ENCODE measurements around the gene DPYSL5. TPM values are rescaled to one million over a fixed set of nuclear protein-coding genes. Genes with fewer than 3 reads are reported as not detected.

The DPYSL5 gene
- total RNA-seq, 2 experiments from 2014 or later, result not detected

DNA sequence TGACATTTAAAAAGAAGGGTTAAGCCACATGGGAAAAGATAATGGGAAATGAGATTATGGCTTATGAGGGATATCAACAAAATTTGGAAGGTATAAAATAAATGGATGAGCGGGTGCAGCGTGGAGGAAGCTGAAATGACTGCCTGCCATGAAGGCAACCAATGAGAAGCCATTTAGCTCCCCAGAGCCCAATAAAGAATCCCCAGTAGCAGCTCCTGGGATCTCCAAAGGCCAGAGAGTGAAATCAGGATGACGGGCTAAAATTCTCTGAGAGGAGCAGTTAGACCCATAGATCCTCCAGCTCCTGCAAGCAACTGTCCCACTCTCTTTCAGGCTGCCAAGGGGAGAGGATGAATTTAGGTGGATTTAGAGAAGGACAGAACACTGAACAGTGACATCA lies 109.6 kb downstream of the DPYSL5 start:
- Mint-ChIP-seq H3K4me3 (no peak overlapping the region), H3K27ac (no peak overlapping the region), H3K9me3 (ENCODE audit: low read depth) (no peaks in the 10 kb centered on the region), H3K36me3 (no peaks in the 10 kb centered on the region), H3K27me3 (peaks cover 63% of the 10 kb centered on the region), H3K4me1 (no peaks in the 10 kb centered on the region)
- no peak for ATAC-seq
- CTCF ChIA-PET, result interaction anchor here (3.8 to 4.3 kb wide), 2 partner anchors 59 to 111 kb away, joined by 12 to 34 read pairs; no protein-coding TSS in a partner anchor
- no peak for DNase-seq

DNA sequence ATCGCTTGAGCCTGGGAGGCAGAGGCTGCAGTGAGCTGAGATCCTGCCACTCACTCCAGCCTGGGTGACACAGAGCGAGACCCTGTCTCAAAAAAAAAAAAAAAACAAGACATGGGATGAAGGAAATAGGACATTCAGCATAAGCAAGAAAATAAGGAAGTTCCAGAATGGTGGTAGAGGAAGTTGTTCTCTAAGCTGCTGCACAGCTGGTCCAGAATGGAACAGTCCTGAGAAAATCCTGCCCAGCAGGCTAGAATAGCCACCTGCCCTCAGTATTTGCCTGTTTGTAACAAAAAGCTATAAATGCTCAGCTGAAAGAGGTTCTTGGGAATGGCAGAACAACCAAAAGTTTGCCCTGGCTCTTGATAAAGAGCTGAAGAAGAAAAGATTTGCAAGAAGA lies 111.4 kb downstream of the DPYSL5 start:
- ATAC-seq (no peak), DNase-seq (no peak)
- H3K4me3 Mint-ChIP-seq, result no peak overlapping the region
- H3K9me3 Mint-ChIP-seq (ENCODE audit: low read depth), result no peaks in the 10 kb centered on the region
- no peaks in the 10 kb centered on the region for H3K36me3 Mint-ChIP-seq
- no peak overlapping the region for H3K27ac Mint-ChIP-seq
- CTCF ChIA-PET, result interaction anchor here (0.6 to 4.3 kb wide), 18 partner anchors 8 to 647 kb away, joined by 3 to 34 read pairs (median 4); partner anchors contain the start of genes AGBL5 and KHK
- H3K4me1 Mint-ChIP-seq, result no peaks in the 10 kb centered on the region
- peaks cover 55% of the 10 kb centered on the region for H3K27me3 Mint-ChIP-seq

DNA sequence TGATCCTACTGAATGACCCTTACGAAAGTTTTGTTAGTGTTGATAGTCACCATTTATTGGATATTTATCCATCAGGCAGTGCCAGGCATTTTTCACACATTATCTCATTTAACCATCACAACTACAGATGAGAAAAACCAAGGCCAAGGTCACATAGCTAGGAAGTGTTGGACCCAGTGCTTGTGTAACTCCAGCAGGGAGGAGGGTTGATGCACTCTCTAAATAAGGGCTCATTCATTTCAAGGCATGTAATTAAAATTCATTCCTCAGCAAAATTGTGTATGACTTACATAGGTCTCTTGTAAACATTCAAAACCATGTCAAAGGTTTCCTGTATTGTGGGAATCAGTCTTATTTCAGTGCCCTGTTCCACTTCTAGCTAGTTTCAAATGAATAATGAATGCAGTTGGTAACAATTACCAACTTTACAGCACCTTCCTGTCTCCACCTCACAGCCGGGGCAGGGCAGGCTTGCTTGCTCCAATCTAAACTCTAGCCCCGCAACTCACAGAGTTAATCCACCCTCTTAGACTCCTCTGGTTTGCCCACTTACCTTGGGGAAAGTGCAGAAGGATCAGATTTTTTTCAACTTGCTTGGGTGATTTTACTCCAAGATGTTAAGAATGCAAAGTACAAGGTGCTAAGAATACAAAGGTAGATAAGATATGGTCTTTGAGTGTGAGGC lies 116.7 kb downstream of the DPYSL5 start:
- DNase-seq, result no peak
- Mint-ChIP-seq H3K4me1 (peaks cover 6% of the 10 kb centered on the region), H3K27ac (no peak overlapping the region), H3K9me3 (ENCODE audit: low read depth) (no peaks in the 10 kb centered on the region), H3K36me3 (no peaks in the 10 kb centered on the region), H3K27me3 (peaks cover 39% of the 10 kb centered on the region), H3K4me3 (no peak overlapping the region)
- ATAC-seq, result no peak
- CTCF ChIA-PET, result interaction anchor here (0.7 to 4.3 kb wide), 3 partner anchors 53 to 354 kb away, joined by 3 to 107 read pairs (median 16); no protein-coding TSS in a partner anchor

DNA sequence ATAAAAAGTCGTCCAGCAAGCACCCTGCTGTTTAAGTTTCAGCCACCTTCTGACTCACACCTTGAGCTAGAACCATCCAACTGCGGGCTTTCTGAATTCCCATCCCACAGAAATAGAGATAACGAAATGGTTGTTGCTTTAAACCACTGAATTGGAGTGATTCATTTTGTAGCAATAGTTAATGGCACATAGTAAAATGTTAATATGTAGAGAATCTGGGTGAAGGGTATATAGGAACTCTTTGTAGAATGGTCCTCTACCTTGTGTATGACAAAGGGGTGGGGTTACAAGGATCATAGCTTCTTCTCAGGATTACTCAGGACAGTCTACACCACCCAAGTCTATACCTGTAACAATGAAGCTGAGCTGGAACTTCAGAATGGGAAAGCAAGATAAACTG lies 120.1 kb downstream of the DPYSL5 start:
- Mint-ChIP-seq H3K9me3 (ENCODE audit: low read depth) (no peaks in the 10 kb centered on the region), H3K4me1 (peaks cover 12% of the 10 kb centered on the region), H3K4me3 (no peak overlapping the region), H3K27ac (no peak overlapping the region), H3K27me3 (peaks cover 48% of the 10 kb centered on the region), H3K36me3 (no peaks in the 10 kb centered on the region)
- CTCF ChIA-PET, result interaction anchor here (0.9 to 3.6 kb wide), 6 partner anchors 8 to 48 kb away, joined by 3 to 13 read pairs (median 4); no protein-coding TSS in a partner anchor
- no peak for DNase-seq
- ATAC-seq, result no peak

DNA sequence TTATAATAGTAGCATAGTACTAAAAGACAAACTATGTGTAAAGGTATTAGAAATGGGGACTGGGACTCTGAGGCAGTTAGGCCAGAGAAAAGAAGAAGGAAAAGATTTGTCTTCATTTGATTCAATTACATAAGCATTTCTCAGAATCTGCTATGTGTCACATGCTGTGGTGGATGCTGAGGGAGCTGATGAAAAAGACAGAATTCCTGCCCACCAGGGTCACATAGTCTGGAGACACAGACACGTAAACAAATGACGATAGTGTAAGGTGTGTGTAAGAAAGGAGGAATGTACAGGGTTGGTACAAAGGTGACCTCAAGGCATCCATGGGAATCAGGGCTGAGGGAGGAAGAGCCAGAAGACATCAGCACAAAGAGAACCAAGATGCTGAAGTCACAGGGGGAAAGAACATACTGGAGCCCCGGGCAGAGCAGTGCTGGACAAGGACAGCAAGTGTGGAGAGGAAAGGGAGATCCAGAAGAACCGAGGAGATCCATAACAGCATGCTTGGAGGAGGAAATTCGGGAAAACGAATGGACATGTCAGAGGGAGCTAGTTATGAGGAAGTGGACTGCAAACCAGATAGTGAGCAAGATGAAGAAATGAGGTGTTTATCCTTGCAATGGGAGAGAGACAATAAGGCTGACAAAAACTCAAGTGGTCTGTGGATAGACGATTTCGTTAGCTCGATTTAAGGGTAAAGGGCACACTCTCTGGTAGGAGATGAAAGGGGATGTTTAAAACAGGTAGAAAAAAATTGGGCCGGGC lies 121.3 kb downstream of the DPYSL5 start:
- no peak overlapping the region for H3K27ac Mint-ChIP-seq
- H3K4me3 Mint-ChIP-seq, result peak overlapping the region; percentile 28
- H3K36me3 Mint-ChIP-seq, result no peaks in the 10 kb centered on the region
- H3K9me3 Mint-ChIP-seq (ENCODE audit: low read depth), result no peaks in the 10 kb centered on the region
- CTCF ChIA-PET, result interaction anchor here (0.6 to 3.6 kb wide), 8 partner anchors 7 to 123 kb away, joined by 3 to 13 read pairs (median 4); no protein-coding TSS in a partner anchor
- DNase-seq, result no peak
- no peak for ATAC-seq
- peaks cover 12% of the 10 kb centered on the region for H3K4me1 Mint-ChIP-seq
- peaks cover 52% of the 10 kb centered on the region for H3K27me3 Mint-ChIP-seq

DNA sequence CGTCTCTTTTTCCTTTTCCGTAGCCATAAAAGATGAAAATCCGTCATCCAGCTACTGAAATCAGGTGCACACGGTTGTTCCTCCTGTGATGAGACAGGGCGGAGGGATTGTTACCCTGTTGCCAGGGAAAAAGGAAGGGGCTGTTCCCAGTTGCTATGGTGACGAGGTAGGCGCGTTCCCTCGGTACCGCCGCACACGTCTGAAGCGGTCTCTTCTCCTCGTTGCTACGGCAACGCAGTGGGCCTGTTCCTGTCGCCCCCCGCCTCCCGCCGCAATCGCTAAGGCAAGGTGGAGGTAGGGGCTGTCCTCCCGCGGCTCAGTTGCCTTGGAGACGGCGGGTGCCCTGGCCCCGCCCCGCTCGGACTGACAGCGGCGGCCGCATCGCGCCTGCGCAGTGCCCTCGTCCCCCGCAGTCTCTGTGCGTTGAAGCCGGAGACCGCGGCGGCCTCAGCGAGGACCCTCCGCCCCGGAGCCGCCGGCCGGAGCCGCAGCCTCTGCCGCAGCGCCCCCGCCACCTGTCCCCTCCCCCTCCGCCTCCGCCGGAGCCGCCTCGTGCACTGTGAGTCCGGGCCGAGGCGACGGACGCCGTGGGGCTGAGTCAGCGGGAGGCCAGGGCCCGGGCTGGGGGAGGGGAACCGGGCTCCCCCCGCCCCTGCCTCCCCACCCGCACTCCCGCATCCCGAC lies 122.5 kb downstream of the DPYSL5 start, which contains the start of gene MAPRE3:
Gene MAPRE3 (plus strand): TSS at position 394 of the 684 bp plus-strand sequence. CDS start 51,582 bp downstream, outside the sequence.
- Mint-ChIP-seq H3K4me3 (peak within 1 kb of the TSS; percentile 71), H3K27ac (no peak within 1 kb of the TSS)

DNA sequence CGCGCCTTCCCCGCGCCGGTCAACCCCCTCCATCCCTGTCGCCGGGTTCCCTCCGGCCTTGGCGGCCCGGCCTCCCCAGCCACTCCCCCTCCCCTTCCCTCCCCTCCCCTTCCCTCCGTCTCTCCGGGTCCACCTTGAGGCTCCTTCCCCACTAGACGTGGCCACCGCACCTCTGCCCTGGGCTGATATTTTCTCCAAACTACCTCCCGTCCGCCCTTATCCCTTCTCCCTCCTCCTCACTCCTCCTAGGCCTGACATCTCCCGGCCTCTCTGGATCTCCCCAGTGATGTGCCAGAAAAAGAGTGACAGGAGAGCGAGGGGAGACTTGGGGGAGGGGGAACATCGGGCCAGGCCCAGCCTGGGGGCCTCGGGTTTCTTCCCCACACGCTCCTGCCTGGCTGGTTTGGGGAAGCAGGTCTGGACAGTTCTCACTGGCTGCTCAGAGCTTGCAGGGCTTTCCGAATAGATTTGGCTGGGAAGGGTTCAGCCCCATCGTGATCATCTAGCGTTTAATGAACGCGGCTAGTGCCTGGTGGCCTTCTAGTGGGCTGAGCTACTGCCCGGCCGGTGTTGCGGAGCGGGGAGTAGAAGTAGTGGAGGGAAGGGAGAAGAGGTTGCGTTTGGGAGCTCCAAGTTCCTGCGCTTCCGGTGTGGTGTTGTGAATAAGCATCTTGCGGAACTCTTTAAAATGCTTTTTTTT lies 123.1 kb downstream of the DPYSL5 start:
- H3K9me3 Mint-ChIP-seq (ENCODE audit: low read depth), result no peaks in the 10 kb centered on the region
- H3K4me1 Mint-ChIP-seq, result peaks cover 12% of the 10 kb centered on the region
- no peaks in the 10 kb centered on the region for H3K36me3 Mint-ChIP-seq
- H3K27ac Mint-ChIP-seq, result no peak overlapping the region
- ATAC-seq (no peak), DNase-seq (no peak)
- H3K4me3 Mint-ChIP-seq, result peak overlapping the region; percentile 52
- CTCF ChIA-PET, result interaction anchor here (1.3 kb wide), 1 partner anchor 9 kb away, joined by 4 read pairs; no protein-coding TSS in a partner anchor
- H3K27me3 Mint-ChIP-seq, result peaks cover 57% of the 10 kb centered on the region

More for the DNA sequence above, 122.5 kb downstream of the DPYSL5 start, which contains the start of gene MAPRE3:
- H3K9me3 Mint-ChIP-seq (ENCODE audit: low read depth), result no peaks in the 10 kb centered on the region
- CTCF ChIA-PET, result interaction anchor here (0.9 to 3.6 kb wide), 4 partner anchors 8 to 46 kb away, joined by 4 to 13 read pairs (median 5); no protein-coding TSS in a partner anchor
- H3K36me3 Mint-ChIP-seq, result no peaks in the 10 kb centered on the region
- DNase-seq, result peak; percentile 82
- peaks cover 12% of the 10 kb centered on the region for H3K4me1 Mint-ChIP-seq
- peak; percentile 96 for ATAC-seq
- peaks cover 56% of the 10 kb centered on the region for H3K27me3 Mint-ChIP-seq

DNA sequence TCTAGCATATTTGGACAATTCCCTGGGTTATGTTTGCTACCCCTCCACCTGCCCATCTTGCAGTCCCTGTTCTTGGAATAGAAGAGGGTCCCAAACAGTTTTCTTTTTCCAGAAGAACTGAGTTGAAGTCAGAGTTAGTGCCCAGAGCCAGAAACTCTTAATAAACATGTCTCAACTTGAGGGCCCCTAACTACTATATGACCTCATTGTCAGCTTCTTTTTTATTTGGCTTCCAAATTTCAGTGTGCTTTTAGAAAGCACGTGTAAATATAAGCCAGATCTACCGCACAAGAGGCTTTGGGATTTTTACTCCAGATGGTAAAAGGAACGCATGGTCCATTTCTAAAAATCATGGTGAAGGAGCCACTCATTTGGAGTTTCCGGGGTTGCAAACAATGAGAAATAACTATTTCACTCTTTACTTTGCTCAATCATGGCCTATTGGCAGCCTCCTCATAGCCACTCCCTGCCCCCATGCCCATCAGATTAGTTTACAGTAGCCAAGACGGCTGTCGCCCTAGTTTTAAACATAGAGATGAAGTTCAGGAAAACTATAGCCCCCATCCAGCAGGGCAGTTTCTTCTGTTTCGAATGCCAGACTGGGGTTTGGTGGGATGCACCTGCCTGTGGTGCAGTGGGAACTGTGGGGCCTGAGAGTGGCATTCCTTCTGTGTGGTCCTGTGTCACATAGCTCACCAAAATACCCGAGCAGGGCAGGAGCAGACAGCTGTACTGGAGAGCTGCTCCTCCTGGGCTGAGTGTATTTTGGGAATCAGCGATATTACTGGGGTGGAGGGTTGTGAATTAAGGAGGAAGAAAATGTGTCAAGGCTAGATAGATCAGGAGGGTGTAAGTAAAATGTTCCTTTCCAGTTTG lies 124.2 kb downstream of the DPYSL5 start:
- no peaks in the 10 kb centered on the region for H3K9me3 Mint-ChIP-seq (ENCODE audit: low read depth)
- no peak overlapping the region for H3K4me3 Mint-ChIP-seq
- H3K27ac Mint-ChIP-seq, result no peak overlapping the region
- peaks cover 53% of the 10 kb centered on the region for H3K27me3 Mint-ChIP-seq
- ATAC-seq (no peak), DNase-seq (no peak)
- H3K36me3 Mint-ChIP-seq, result no peaks in the 10 kb centered on the region
- peaks cover 12% of the 10 kb centered on the region for H3K4me1 Mint-ChIP-seq
- CTCF ChIA-PET, result interaction anchor here (1.3 to 1.5 kb wide), 2 partner anchors 10 kb away, joined by 4 to 5 read pairs; no protein-coding TSS in a partner anchor

DNA sequence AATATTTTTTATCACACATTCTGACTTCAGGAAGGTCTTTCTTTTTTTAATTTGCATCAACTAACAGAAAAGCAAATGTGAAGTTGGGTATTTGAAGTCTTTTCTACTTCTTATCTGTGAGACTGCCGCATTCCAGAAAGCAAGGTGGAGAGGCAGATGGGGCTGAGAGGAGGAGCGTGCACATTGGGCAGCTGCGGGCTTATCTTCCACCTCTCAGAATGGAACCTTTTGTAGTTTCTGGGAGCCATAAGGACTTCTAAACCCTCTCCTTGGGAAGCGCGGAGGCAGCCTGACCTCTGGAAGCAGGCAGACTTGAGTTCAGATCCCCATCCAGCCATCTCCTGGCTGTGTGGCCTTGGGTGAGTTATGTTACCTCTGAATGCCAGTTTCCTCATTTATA lies 126.4 kb downstream of the DPYSL5 start:
- CTCF ChIA-PET, result interaction anchor here (1.3 kb wide), 1 partner anchor 42 kb away, joined by 6 read pairs; no protein-coding TSS in a partner anchor
- Mint-ChIP-seq H3K36me3 (no peaks in the 10 kb centered on the region), H3K9me3 (ENCODE audit: low read depth) (no peaks in the 10 kb centered on the region), H3K4me3 (no peak overlapping the region), H3K4me1 (peaks cover 9% of the 10 kb centered on the region), H3K27ac (no peak overlapping the region), H3K27me3 (peaks cover 38% of the 10 kb centered on the region)
- ATAC-seq (no peak), DNase-seq (no peak)

DNA sequence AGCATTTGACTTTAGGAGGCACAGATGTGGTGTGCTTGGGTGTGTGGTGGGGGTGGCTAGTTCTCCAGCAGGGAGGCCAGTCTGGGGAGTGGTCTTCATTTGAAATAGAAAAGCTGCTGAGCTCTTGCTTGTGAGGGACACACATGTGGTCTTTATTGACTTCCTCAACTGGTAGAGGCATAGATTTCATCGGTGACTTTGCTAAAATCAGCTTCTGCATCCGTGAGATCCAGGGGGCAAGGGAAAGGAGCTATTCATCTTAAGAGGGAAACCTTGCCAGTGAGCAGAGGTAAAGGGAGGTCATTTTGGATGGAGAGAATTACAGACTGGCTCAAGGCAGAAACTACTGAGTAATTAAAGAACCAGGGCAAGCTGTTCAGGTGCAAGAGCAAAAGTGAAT lies 127.2 kb downstream of the DPYSL5 start:
- ATAC-seq (no peak), DNase-seq (no peak)
- CTCF ChIA-PET, result interaction anchor here (1.3 to 2.0 kb wide), 2 partner anchors 14 to 42 kb away, joined by 6 to 10 read pairs; no protein-coding TSS in a partner anchor
- peaks cover 30% of the 10 kb centered on the region for H3K27me3 Mint-ChIP-seq
- H3K4me1 Mint-ChIP-seq, result peaks cover 4% of the 10 kb centered on the region
- H3K9me3 Mint-ChIP-seq (ENCODE audit: low read depth), result no peaks in the 10 kb centered on the region
- H3K4me3 Mint-ChIP-seq, result no peak overlapping the region
- no peaks in the 10 kb centered on the region for H3K36me3 Mint-ChIP-seq
- no peak overlapping the region for H3K27ac Mint-ChIP-seq

DNA sequence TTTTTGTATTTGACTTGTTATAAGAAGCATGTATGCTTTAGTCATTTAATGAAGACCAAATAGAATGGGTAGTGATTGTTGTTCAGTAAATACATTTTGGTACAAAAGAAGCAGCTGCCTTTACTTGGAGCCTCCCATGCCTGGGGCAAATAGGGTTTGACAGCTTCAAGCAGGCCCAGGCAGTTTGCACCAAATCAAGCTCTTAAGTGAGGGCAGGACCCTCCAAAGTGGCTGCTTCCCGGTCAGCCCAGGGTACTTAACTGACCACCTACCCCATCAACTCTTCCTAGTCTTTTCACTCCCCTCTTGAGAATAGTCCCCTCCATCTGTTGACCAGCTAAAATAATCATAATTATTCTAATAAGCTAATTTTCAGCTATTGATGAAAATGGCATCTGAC lies 127.7 kb downstream of the DPYSL5 start:
- peak; percentile 3 for DNase-seq
- no peaks in the 10 kb centered on the region for H3K36me3 Mint-ChIP-seq

More for the DNA sequence above, 127.7 kb downstream of the DPYSL5 start:
- ATAC-seq, result no peak
- Mint-ChIP-seq H3K9me3 (ENCODE audit: low read depth) (no peaks in the 10 kb centered on the region), H3K27me3 (peaks cover 30% of the 10 kb centered on the region), H3K4me1 (peaks cover 4% of the 10 kb centered on the region), H3K27ac (no peak overlapping the region), H3K4me3 (no peak overlapping the region)
- CTCF ChIA-PET, result interaction anchor here (0.6 to 2.0 kb wide), 6 partner anchors 8 to 352 kb away, joined by 3 to 10 read pairs (median 4); no protein-coding TSS in a partner anchor
